ENCODE results near the gene CHRM5. TPM values are rescaled to one million over a fixed set of nuclear protein-coding genes. Genes with fewer than 3 reads are reported as not detected.

CHRM5 gene
- total RNA-seq, 2 donors from 2014 or later, result not detected

DNA sequence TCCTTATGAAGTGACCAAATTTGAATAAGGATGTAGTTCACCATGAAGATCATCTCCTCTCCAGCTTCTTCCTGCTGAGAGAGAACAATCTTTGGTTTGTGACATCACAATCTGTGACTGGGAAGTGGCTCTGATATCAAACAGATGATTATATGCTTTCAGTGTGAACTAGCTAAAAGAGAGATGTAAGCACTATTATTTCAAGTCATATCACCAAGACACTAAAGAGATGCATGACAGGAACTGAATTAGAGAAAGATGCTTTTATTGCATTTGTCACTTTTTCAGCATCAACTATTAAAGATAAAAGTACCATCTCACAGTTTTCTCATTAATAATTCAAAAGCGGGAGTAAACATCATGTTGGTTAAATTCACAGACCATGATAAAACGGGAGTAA, 3.5 kb downstream of the CHRM5 start:
- Histone ChIP-seq H3K9ac (ENCODE audit: extremely low read depth, low read length, poor library complexity, severe bottlenecking) (no peak overlapping the region), H3K4me3 (ENCODE audit: low read length) (no peak overlapping the region), H3K9me3 (ENCODE audit: control insufficient read depth, low read length) (no peaks in the 10 kb centered on the region), H3K4me1 (ENCODE audit: control insufficient read depth, insufficient read depth, low read length) (peaks cover 5% of the 10 kb centered on the region), H3K36me3 (ENCODE audit: control insufficient read depth, insufficient read depth, low read length) (no peaks in the 10 kb centered on the region), H3K27ac (ENCODE audit: low read depth, low read length) (no peak overlapping the region), H3K27me3 (ENCODE audit: control insufficient read depth, insufficient read depth, low read length, poor library complexity, severe bottlenecking) (no peaks in the 10 kb centered on the region)
- Mint-ChIP-seq H3K27ac (no peak overlapping the region), H3K4me1 (peaks cover 13% of the 10 kb centered on the region), H3K36me3 (ENCODE audit: low read depth) (no peaks in the 10 kb centered on the region), H3K9me3 (no peaks in the 10 kb centered on the region), H3K27me3 (ENCODE audit: insufficient read depth) (no peaks in the 10 kb centered on the region), H3K4me3 (no peak overlapping the region)
- DNase-seq, result no peak
- 90 to 100% methylated on average over 2 of the region's 2 CpGs for WGBS, 2 experiments (ENCODE audit: insufficient coverage in 1 of 2, insufficient read length in 1 of 2)
- TF ChIP-seq, protein P1, sequence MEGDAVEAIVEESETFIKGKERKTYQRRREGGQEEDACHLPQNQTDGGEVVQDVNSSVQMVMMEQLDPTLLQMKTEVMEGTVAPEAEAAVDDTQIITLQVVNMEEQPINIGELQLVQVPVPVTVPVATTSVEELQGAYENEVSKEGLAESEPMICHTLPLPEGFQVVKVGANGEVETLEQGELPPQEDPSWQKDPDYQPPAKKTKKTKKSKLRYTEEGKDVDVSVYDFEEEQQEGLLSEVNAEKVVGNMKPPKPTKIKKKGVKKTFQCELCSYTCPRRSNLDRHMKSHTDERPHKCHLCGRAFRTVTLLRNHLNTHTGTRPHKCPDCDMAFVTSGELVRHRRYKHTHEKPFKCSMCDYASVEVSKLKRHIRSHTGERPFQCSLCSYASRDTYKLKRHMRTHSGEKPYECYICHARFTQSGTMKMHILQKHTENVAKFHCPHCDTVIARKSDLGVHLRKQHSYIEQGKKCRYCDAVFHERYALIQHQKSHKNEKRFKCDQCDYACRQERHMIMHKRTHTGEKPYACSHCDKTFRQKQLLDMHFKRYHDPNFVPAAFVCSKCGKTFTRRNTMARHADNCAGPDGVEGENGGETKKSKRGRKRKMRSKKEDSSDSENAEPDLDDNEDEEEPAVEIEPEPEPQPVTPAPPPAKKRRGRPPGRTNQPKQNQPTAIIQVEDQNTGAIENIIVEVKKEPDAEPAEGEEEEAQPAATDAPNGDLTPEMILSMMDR (conservative IDR thresholded peaks at IDR 0.05), result no peak

DNA sequence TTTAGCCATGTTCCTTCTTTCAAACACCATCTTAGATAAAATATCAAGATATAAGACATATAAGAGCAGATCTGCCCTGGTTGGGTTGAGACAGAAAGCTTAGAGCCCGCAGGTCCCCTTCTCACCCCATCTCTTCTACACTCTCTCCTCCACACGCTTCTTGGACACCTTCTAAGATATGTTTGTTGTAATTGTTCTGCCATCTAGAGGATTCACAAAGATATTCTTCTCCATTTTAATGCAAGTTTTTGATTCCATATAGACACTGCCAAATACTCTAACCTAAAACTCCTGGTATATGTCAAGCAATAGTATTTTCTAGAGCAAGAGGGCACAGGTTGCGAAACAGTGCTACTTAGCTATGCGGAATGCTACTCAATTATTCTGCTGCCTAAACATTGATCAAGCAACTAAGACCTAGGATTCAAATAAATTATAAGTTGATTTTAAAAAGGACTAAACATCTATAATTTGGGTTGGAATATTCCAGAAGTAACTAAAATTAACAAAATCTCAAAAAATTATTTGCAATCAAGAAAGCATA, 6.8 kb downstream of the CHRM5 start:
- H3K4me3 ChIP-seq (ENCODE audit: low read length), result no peak overlapping the region
- H3K9me3 ChIP-seq (ENCODE audit: control insufficient read depth, low read length), result no peaks in the 10 kb centered on the region
- Mint-ChIP-seq H3K27ac (no peak overlapping the region), H3K36me3 (ENCODE audit: low read depth) (no peaks in the 10 kb centered on the region), H3K9me3 (no peaks in the 10 kb centered on the region), H3K27me3 (ENCODE audit: insufficient read depth) (no peaks in the 10 kb centered on the region), H3K4me1 (no peaks in the 10 kb centered on the region), H3K4me3 (no peak overlapping the region)
- TF ChIP-seq, protein P1 (conservative IDR thresholded peaks at IDR 0.05), result no peak
- no peak for DNase-seq
- H3K4me1 ChIP-seq (ENCODE audit: control insufficient read depth, insufficient read depth, low read length), result no peaks in the 10 kb centered on the region
- H3K27me3 ChIP-seq (ENCODE audit: control insufficient read depth, insufficient read depth, low read length, poor library complexity, severe bottlenecking), result no peaks in the 10 kb centered on the region
- 100% methylated on average over 3 of the region's 4 CpGs; no CpG with 5 or more reads in 1 of the 2 experiments for WGBS, 2 experiments (ENCODE audit: insufficient coverage in 1 of 2, insufficient read length in 1 of 2)
- H3K27ac ChIP-seq (ENCODE audit: low read depth, low read length), result no peak overlapping the region
- no peak overlapping the region for H3K9ac ChIP-seq (ENCODE audit: extremely low read depth, low read length, poor library complexity, severe bottlenecking)
- no peaks in the 10 kb centered on the region for H3K36me3 ChIP-seq (ENCODE audit: control insufficient read depth, insufficient read depth, low read length)

DNA sequence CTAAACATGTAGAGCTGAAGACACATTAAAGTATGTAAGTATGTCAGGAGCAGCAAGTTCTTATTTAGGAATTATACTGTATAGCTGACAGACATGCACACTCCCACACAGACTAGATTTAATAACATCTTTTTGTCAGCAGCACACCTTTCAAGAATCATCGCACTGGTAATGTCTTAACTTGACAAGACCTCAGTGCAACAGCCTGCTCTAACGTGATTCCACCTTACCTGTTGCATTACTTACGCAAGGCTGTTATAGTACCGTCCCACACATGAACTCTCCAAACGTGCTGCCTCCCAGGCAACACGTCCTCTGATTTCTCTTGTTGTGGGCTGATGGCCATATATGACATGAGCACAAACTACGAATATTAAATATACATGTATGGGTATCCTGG, 11.9 kb downstream of the CHRM5 start:
- Mint-ChIP-seq H3K9me3 (no peaks in the 10 kb centered on the region), H3K4me1 (peaks cover 5% of the 10 kb centered on the region), H3K4me3 (no peak overlapping the region), H3K27me3 (ENCODE audit: insufficient read depth) (no peaks in the 10 kb centered on the region), H3K27ac (no peak overlapping the region), H3K36me3 (ENCODE audit: low read depth) (no peaks in the 10 kb centered on the region)
- Histone ChIP-seq H3K4me3 (ENCODE audit: low read length) (no peak overlapping the region), H3K4me1 (ENCODE audit: control insufficient read depth, insufficient read depth, low read length) (no peaks in the 10 kb centered on the region), H3K9ac (ENCODE audit: extremely low read depth, low read length, poor library complexity, severe bottlenecking) (no peak overlapping the region), H3K36me3 (ENCODE audit: control insufficient read depth, insufficient read depth, low read length) (peaks cover 6% of the 10 kb centered on the region), H3K27ac (ENCODE audit: low read depth, low read length) (no peak overlapping the region), H3K27me3 (ENCODE audit: control insufficient read depth, insufficient read depth, low read length, poor library complexity, severe bottlenecking) (no peaks in the 10 kb centered on the region), H3K9me3 (ENCODE audit: control insufficient read depth, low read length) (no peaks in the 10 kb centered on the region)
- TF ChIP-seq, protein P1 (conservative IDR thresholded peaks at IDR 0.05), result no peak
- DNase-seq, result no peak
- WGBS, 2 experiments (ENCODE audit: insufficient coverage in 1 of 2, insufficient read length in 1 of 2), result 78 to 100% methylated on average over 2 to 6 of the region's 7 CpGs

Data from endodermal cell (in vitro differentiated cells).